H1 (cell line): ENCODE measurements around the gene ELP5. TPM values are rescaled to one million over a fixed set of nuclear protein-coding genes. Genes with fewer than 3 reads are reported as not detected.

Experiments
- CTCF ChIA-PET: fragments of 300-600 bp; sonication (Branson Sonifier 250); formaldehyde crosslinking; loops from one replicate; lab custom pipeline; 2021; ENCODE audit not compliant: partially characterized antibody; lab: Charles Lee
- POLR2A ChIA-PET: fragments of 300-600 bp; sonication (Branson Sonifier 250); formaldehyde crosslinking; loops from one replicate; lab custom pipeline; 2021; ENCODE audit warnings: inconsistent platforms; ENCODE audit not compliant: partially characterized antibody; lab: Charles Lee
- DNase-seq, 2 experiments: peaks; one replicate each; pipeline versions ENCODE4 v3.0.0 to v3.0.0-alpha.2; 2010 to 2022; ENCODE audit warnings: low spot score in 2 of 2, low read depth in 1 of 2, mixed read lengths in 1 of 2
- FAIRE-seq: peaks from 2 replicates; lab custom pipeline; 2011; peaks lifted over from hg19 to GRCh38; lab: Jason Lieb, UNC
- H2AFZ ChIP-seq: 2 replicates; pipeline ENCODE4 v1.8.1; 2012; ENCODE audit warnings: low read length, inconsistent platforms
- H2AK5ac ChIP-seq: 2 replicates; pipeline ENCODE4 v1.6.1; 2013; ENCODE audit warnings: low read depth, low read length
- H2BK120ac ChIP-seq: replicated peaks from 2 replicates; pipeline ENCODE3; 2013; ENCODE audit warnings: low read depth, low read length, inconsistent platforms
- H2BK12ac ChIP-seq: 2 replicates; pipeline ENCODE4 v1.6.1; 2013; ENCODE audit warnings: low read depth, low read length
- H2BK15ac ChIP-seq: 2 replicates; pipeline ENCODE4 v1.6.1; 2013; ENCODE audit warnings: low read length
- H2BK20ac ChIP-seq: 2 replicates; pipeline ENCODE4 v1.6.1; 2013; ENCODE audit warnings: low read length
- H2BK5ac ChIP-seq: 2 replicates; pipeline ENCODE4 v1.6.1; 2013; ENCODE audit warnings: low read depth, low read length
- H3K14ac ChIP-seq: 2 replicates; pipeline ENCODE4 v1.6.1; 2013; ENCODE audit warnings: inconsistent platforms; ENCODE audit not compliant: insufficient read length
- H3K18ac ChIP-seq: 2 replicates; pipeline ENCODE4 v1.6.1; 2013; ENCODE audit warnings: low read length; ENCODE audit errors: extremely low read depth
- H3K23ac ChIP-seq: 2 replicates; pipeline ENCODE4 v1.6.1; 2013; ENCODE audit warnings: inconsistent platforms; ENCODE audit not compliant: insufficient read length
- H3K23me2 ChIP-seq: 2 replicates; pipeline ENCODE4 v1.6.1; 2013; ENCODE audit warnings: low read depth, low read length
- H3K27ac ChIP-seq: 2 replicates; pipeline ENCODE4 v1.6.1; 2011; ENCODE audit warnings: low read depth, low read length, inconsistent platforms
- H3K27me3 ChIP-seq, 4 experiments: replicated peaks in 1 of 4; 1 replicate in 1 of 4; 2 replicates in 3 of 4; pipeline versions ENCODE4 v1.6.1 to v1.8.1; 2011 to 2013; ENCODE audit warnings: low read length in 3 of 4, mild to moderate bottlenecking in 3 of 4, inconsistent platforms in 2 of 4, mixed read lengths in 2 of 4, moderate library complexity in 1 of 4; ENCODE audit not compliant: control insufficient read depth in 3 of 4, insufficient read depth in 3 of 4; ENCODE audit errors: extremely low read depth in 1 of 4
- H3K36me3 ChIP-seq, 4 experiments: 2 replicates each; pipeline versions ENCODE4 v1.6.1 to v1.8.1; 2011 to 2013; ENCODE audit warnings: mild to moderate bottlenecking in 4 of 4, low read length in 3 of 4, moderate library complexity in 2 of 4, control low read depth in 1 of 4, inconsistent platforms in 1 of 4; ENCODE audit not compliant: insufficient read depth in 4 of 4, control insufficient read depth in 2 of 4
- H3K4ac ChIP-seq: replicated peaks from 2 replicates; pipeline ENCODE3; 2013; ENCODE audit warnings: low read length, low read depth, mixed read lengths, inconsistent platforms; ENCODE audit not compliant: insufficient read length
- H3K4me1 ChIP-seq, 4 experiments: replicated peaks in 1 of 4; 1 replicate in 1 of 4; 2 replicates in 3 of 4; pipeline versions ENCODE4 v1.6.1 to v1.8.1; 2011 to 2013; ENCODE audit warnings: low read length in 3 of 4, inconsistent platforms in 2 of 4, mixed read lengths in 1 of 4; ENCODE audit not compliant: insufficient read depth in 4 of 4, control insufficient read depth in 3 of 4
- H3K4me2 ChIP-seq, 2 experiments: 2 replicates each; pipeline versions ENCODE4 v1.6.1 to v1.8.1; 2011 to 2013; ENCODE audit warnings: low read depth in 2 of 2, low read length in 2 of 2, control low read depth in 1 of 2, inconsistent platforms in 1 of 2, mild to moderate bottlenecking in 1 of 2; ENCODE audit not compliant: insufficient read depth in 1 of 2
- H3K4me3 ChIP-seq, 4 experiments: fragments of 200-600, 300-600 bp in 1 of 4; sonication (generic), shearing (Covaris generic), sonication (Bioruptor Twin) in 1 of 4; 2 replicates each; pipeline versions ENCODE4 v1.5.1 to v1.8.1; 2011 to 2016; ENCODE audit warnings: low read length in 4 of 4, low read depth in 3 of 4, control low read depth in 2 of 4, inconsistent platforms in 2 of 4, mild to moderate bottlenecking in 2 of 4, mixed read lengths in 1 of 4, moderate library complexity in 1 of 4; ENCODE audit not compliant: insufficient read depth in 2 of 4; ENCODE audit errors: extremely low read depth in 1 of 4
- H3K56ac ChIP-seq: replicated peaks from 2 replicates; pipeline ENCODE3; 2013; ENCODE audit warnings: low read depth, mild to moderate bottlenecking, mixed read lengths, low read length, inconsistent platforms; ENCODE audit not compliant: insufficient read length
- H3K79me1 ChIP-seq: 2 replicates; pipeline ENCODE4 v1.6.1; 2013; ENCODE audit warnings: low read depth, low read length, control low read depth
- H3K79me2 ChIP-seq, 2 experiments: 2 replicates each; pipeline versions ENCODE4 v1.6.1 to v1.8.1; 2012 to 2013; ENCODE audit warnings: low read length in 2 of 2, mild to moderate bottlenecking in 2 of 2, inconsistent platforms in 1 of 2; ENCODE audit not compliant: insufficient read depth in 2 of 2, control insufficient read depth in 1 of 2
- H3K9ac ChIP-seq, 4 experiments: replicated peaks in 1 of 4; 1 replicate in 1 of 4; 2 replicates in 3 of 4; pipeline versions ENCODE4 v1.6.1 to v1.8.1; 2011 to 2013; ENCODE audit warnings: low read depth in 3 of 4, low read length in 3 of 4, control low read depth in 2 of 4, mild to moderate bottlenecking in 2 of 4, moderate library complexity in 2 of 4, inconsistent platforms in 1 of 4; ENCODE audit errors: extremely low read depth in 1 of 4
- H3K9me3 ChIP-seq, 2 experiments: 2 replicates each; pipeline versions ENCODE4 v1.6.1 to v1.8.1; 2012 to 2013; ENCODE audit warnings: mild to moderate bottlenecking in 2 of 2, moderate library complexity in 2 of 2, control low read depth in 1 of 2, inconsistent platforms in 1 of 2, low read depth in 1 of 2, low read length in 1 of 2, mixed read lengths in 1 of 2; ENCODE audit not compliant: insufficient read depth in 2 of 2
- H4K20me1 ChIP-seq, 2 experiments: replicated peaks in 1 of 2; 2 replicates each; pipeline versions ENCODE3 to v1.8.1; 2011 to 2013; ENCODE audit warnings: inconsistent platforms in 2 of 2, low read length in 2 of 2, mild to moderate bottlenecking in 1 of 2; ENCODE audit not compliant: insufficient read depth in 2 of 2, control insufficient read depth in 1 of 2
- H4K5ac ChIP-seq: 2 replicates; pipeline ENCODE4 v1.6.1; 2013; ENCODE audit warnings: low read length, low read depth, mixed read lengths, inconsistent platforms; ENCODE audit not compliant: insufficient read length
- H4K8ac ChIP-seq: 2 replicates; pipeline ENCODE4 v1.8.0; 2013; ENCODE audit warnings: mild to moderate bottlenecking, moderate library complexity, low read length, inconsistent platforms; ENCODE audit not compliant: insufficient read depth; ENCODE audit errors: extremely low read depth
- H4K91ac ChIP-seq: replicated peaks from 2 replicates; pipeline ENCODE3; 2013; ENCODE audit warnings: low read length, mixed read lengths, inconsistent platforms; ENCODE audit not compliant: insufficient read length
- BACH1 ChIP-seq: IDR thresholded peaks from 2 replicates; pipeline ENCODE4 v1.6.1; 2012; ENCODE audit warnings: low read length, improper control_type of control experiment
- BCL11A ChIP-seq, 2 experiments: IDR thresholded peaks; one replicate each; pipeline ENCODE4 v1.6.1; 2011; ENCODE audit warnings: low read depth in 2 of 2, low read length in 2 of 2, mild to moderate bottlenecking in 2 of 2
- FOSL1 ChIP-seq: IDR thresholded peaks from 2 replicates; pipeline ENCODE4 v1.6.1; 2011; ENCODE audit warnings: mild to moderate bottlenecking, low read depth, low read length, moderate library complexity; ENCODE audit not compliant: insufficient read depth
- JUN ChIP-seq: IDR thresholded peaks from 2 replicates; pipeline ENCODE4 v1.6.1; 2011; ENCODE audit warnings: low read depth, mild to moderate bottlenecking, improper control_type of control experiment, low read length
- POLR2A ChIP-seq, 2 experiments: IDR thresholded peaks; 1 replicate in 1 of 2; 2 replicates in 1 of 2; pipeline ENCODE4 v1.6.1; 2011; ENCODE audit warnings: low read depth in 2 of 2, low read length in 2 of 2, mild to moderate bottlenecking in 2 of 2; ENCODE audit errors: control extremely low read depth in 1 of 2
- RNF2 ChIP-seq: fragments of 200-900, 300-1000 bp; sonication (generic); IDR thresholded peaks from 2 replicates; pipeline ENCODE4 v1.7.1; 2016; ENCODE audit warnings: borderline replicate concordance, low read depth, mild to moderate bottlenecking, antibody characterized with exemption, low read length; ENCODE audit not compliant: poor library complexity, severe bottlenecking; ENCODE audit errors: missing control alignments
- SIN3A ChIP-seq, 2 experiments: IDR thresholded peaks in 1 of 2; conservative IDR thresholded peaks in 1 of 2; 2 replicates each; pipeline ENCODE4 v1.6.1; 2011 to 2012; ENCODE audit warnings: low read length in 2 of 2, improper control_type of control experiment in 1 of 2, low read depth in 1 of 2, mild to moderate bottlenecking in 1 of 2
- SIX5 ChIP-seq: IDR thresholded peaks from 2 replicates; pipeline ENCODE4 v1.6.1; 2011; ENCODE audit warnings: mild to moderate bottlenecking, low read depth, low read length
- WGBS, 2 experiments: shearing (Covaris generic) in 1 of 2; methylation state at CpG; one replicate each; pipeline versions ENCODE4 v1.1.6 to v1.1.7; 2013 to 2015; ENCODE audit warnings: low lambda C conversion rate in 2 of 2, mixed read lengths in 2 of 2, inconsistent platforms in 1 of 2, low coverage in 1 of 2, missing lambda C conversion rate in 1 of 2; ENCODE audit not compliant: insufficient replicate concordance in 2 of 2, insufficient coverage in 1 of 2, insufficient read length in 1 of 2; ENCODE audit errors: extremely low coverage in 1 of 2, missing lambda C conversion rate in 1 of 2; 5-methylcytosine and 5-hydroxymethylcytosine counted together
- polyA plus RNA-seq, 7 experiments: library from polyadenylated mRNA; depleted of rRNA in 3 of 7; stranded (reverse) in 5 of 7; unstranded in 2 of 7; fragments of >200 nt in 5 of 7; fragments of 200-250 nt in 2 of 7; gene quantifications; 1 replicate in 5 of 7; 2 replicates in 1 of 7; 4 replicates in 1 of 7; pipeline versions ENCODE4 v1.2.1 to v1.2.3, GENCODE V29; 2011 to 2013; ENCODE audit warnings: missing spikeins in 2 of 7, mixed read lengths in 2 of 7
- total RNA-seq: library from RNA; stranded (reverse); fragmentation: NEBNext Ultra II Directional; extraction: Animal tissue kit (Norgen Biotek cat#: 25700); gene quantifications from 2 replicates; pipeline ENCODE4 v1.2.1, GENCODE V29; 2021

The ELP5 gene
- total and polyA plus RNA-seq, 2 of the 8 experiments (the other 6 are each of a cell fraction or from before 2014, with no cell fraction given) = 75.4 to 107 TPM

DNA sequence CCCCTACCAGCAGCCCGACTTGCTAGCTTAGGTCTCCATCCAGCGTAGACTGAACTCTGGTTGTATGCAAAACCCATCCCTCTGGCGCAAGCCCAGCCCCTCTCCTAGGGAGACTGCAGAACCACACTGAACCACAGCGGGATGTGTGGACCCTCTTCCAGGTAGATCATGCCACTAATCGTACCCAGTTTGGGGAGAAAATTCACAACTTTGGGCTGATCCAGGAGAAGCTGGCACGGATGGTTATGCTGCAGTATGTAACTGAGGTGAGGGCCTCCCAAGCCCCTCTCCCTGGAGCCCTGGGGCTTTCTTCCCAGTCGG, 29.1 kb upstream of the ELP5 start:
- no peak for DNase-seq
- POLR2A ChIA-PET = interaction anchor here (2.2 to 10.7 kb wide), 5 partner anchors 9 to 91 kb away, joined by 6 to 386 read pairs (median 29); partner anchors contain the start of genes CLDN7, CTDNEP1, DVL2 and ELP5

More for the DNA sequence above, 29.1 kb upstream of the ELP5 start:
- no peak overlapping the region for H2AK5ac ChIP-seq
- no peak overlapping the region for H4K5ac ChIP-seq
- no peak overlapping the region for H2BK12ac ChIP-seq
- H4K20me1 ChIP-seq = peaks cover 14 to 34% of the 10 kb centered on the region in 2 experiments
- no peak for FAIRE-seq
- peaks cover 19 to 56% (median 46%) of the 10 kb centered on the region in 4 experiments for H3K36me3 ChIP-seq
- TF ChIP-seq BCL11A (IDR thresholded peaks at IDR 0.05; ENCODE audit: low read depth in 2 of 2, low read length in 2 of 2) = no peak
- no peak for TF ChIP-seq RNF2
- TF ChIP-seq POLR2A (IDR thresholded peaks at IDR 0.05; ENCODE audit: control extremely low read depth in 1 of 2, low read depth in 2 of 2, low read length in 2 of 2) = peak in 1 of 2 experiments; percentile 53; a peak in 2 of 3 replicates
- no peak for TF ChIP-seq SIX5
- TF ChIP-seq FOSL1 = no peak
- no peak for TF ChIP-seq SIN3A (conservative IDR thresholded peaks at IDR 0.05 in 1 of 2, IDR thresholded peaks at IDR 0.05 in 1 of 2; ENCODE audit: low read depth in 1 of 2, low read length in 2 of 2)
- no peak for TF ChIP-seq JUN
- TF ChIP-seq BACH1 = no peak
- H3K27ac ChIP-seq = no peak overlapping the region
- CTCF ChIA-PET = interaction anchor here (1.6 kb wide), 1 partner anchor 60 kb away, joined by 4 read pairs; no protein-coding TSS in a partner anchor
- H3K4me3 ChIP-seq = no peak overlapping the region
- no peak overlapping the region for H2BK120ac ChIP-seq
- no peaks in the 10 kb centered on the region for H3K79me2 ChIP-seq
- H3K23me2 ChIP-seq = peaks cover 5% of the 10 kb centered on the region; the same call in 1 of the 2 replicates
- H2BK20ac ChIP-seq = no peak overlapping the region
- H3K79me1 ChIP-seq = no peaks in the 10 kb centered on the region
- H3K56ac ChIP-seq = no peak overlapping the region
- no peak overlapping the region for H3K18ac ChIP-seq
- no peak overlapping the region for H2BK15ac ChIP-seq
- no peak overlapping the region for H3K4me2 ChIP-seq
- H3K14ac ChIP-seq = no peak overlapping the region
- no peak overlapping the region for H2BK5ac ChIP-seq
- no peak overlapping the region for H3K9ac ChIP-seq
- WGBS, 2 experiments = 85% methylated on average over 7 of the region's 7 CpGs; no CpG with 5 or more reads in 1 of the 2 experiments
- no peak overlapping the region for H4K91ac ChIP-seq
- H3K4me1 ChIP-seq = peaks cover 3 to 16% (median 11%) of the 10 kb centered on the region in 4 experiments; a peak in 6 of 7 replicates
- no peaks in the 10 kb centered on the region for H3K27me3 ChIP-seq
- H3K23ac ChIP-seq = no peak overlapping the region
- H3K4ac ChIP-seq = no peak overlapping the region
- H4K8ac ChIP-seq = no peak overlapping the region
- no peak overlapping the region for H2AFZ ChIP-seq
- H3K9me3 ChIP-seq = no peaks in the 10 kb centered on the region
